T-helper 1 cell (primary cell): ENCODE measurements around the gene SLMAP.

Experiments used
- DNase-seq, 5 donors: peaks; one replicate each; pipeline ENCODE4 v3.0.0-alpha.2; 2012 to 2020

The SLMAP gene

DNA sequence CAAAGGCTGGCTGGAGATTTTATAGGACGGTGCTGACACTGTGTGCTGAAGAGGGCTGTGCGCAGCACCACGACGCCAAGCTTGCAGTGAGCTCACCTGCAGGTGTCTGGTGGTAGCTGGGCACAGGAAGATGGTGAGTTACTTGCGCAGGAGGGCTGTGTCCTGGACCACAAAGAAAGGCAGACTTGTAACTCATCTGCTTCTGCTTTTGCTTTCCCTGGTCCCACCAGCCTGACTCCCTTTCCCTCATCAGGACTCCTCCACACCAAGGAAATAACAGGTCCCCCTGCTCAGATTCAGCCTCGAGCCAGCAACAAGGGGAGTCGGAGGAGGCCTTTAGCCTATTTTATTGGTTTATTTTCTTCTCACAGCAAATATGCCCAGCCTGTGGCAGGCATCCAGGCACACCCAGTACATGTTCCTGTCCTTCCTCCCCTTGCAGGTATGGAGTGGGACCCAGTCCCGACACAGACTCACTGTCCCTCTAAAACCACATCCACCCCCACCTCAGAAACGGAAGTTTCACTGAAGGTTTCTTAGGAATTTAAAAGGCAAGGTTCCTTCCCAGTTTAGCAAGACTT lies 216.5 kb downstream of the SLMAP start:
- no peak for DNase-seq

DNA sequence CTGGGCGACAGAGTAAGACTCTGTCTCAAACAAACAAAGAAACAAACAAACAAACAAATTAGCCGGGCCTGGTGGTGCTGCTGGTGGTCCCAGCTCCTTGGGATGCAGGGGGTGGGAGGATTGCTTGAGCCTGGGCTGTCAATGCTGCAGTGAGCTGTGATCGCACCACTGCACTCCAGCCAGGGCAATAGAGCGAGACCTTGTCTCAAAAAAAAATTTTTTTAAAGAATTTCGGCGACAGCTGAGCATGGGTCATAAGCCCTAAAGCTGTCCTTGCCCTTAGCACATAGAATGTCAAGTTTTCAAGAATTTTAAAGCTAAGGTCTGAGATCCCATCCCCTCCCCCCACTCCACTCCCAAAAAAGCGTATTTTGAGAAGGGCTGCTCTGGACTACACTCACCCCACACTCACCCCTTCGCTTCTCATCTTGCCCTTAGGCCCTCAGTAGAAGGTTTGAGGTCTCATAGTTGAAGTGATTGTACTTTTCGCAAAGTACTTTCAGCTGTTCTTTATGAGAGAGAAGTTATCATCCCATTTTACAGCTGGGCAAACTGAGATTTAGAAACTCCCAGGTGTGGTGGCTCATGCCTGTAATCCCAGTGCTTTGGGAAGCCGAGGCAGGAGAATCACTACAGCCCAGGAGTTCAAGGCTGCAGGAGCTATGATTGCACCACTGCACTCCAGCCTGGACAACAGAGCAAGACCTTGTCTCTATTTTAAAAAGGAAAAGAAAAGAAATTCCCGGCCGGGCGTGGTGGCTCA lies 217.8 kb downstream of the SLMAP start:
- no peak for DNase-seq

DNA sequence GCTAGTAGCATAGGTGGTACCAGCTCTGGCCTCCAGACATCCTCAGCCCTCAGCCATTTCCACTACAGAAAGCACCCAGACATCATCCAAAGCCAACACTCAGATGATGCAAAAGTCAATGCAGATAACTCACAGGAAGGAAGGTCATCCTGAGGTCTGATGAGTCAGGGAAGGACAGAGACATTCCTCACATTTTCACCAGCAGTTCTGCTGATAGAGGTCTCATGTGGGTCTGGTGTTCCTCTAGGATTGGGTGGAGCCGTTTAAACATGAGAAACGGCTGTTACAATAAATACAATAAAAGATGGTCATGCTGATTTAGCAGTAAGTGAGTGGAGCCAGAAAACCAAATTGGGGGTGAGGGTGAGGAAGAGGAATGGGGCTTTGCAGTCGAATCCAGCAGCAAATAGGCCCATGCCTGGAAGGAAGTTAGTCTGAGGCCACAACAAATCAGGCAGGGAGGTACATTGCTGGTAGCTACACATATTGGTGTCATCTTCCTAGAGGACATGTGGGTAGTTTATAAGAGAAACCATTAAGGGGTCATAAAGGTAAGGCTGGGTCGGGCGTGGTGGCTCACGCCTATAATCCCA lies 218.8 kb downstream of the SLMAP start:
- DNase-seq, result no peak

DNA sequence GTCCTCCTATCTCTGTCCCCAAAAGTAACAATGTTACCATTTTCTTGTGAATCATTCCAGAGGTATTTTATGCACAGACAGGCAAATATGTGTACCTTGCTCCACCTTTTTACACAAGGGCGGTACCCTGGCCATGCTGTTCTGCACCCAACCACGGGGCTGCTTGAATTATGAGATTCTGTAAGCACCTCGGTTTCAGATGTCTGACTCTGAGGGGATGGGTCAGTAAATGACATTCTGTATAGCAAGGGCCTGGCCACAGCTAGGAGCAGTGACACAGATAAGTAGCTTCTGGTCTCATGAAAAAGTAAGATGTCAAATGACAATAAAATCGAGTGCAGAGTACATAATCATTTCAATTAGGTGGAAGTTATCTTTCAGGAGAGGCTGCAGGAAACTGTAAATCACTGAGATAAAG lies 221.7 kb downstream of the SLMAP start:
- no peak for DNase-seq

DNA sequence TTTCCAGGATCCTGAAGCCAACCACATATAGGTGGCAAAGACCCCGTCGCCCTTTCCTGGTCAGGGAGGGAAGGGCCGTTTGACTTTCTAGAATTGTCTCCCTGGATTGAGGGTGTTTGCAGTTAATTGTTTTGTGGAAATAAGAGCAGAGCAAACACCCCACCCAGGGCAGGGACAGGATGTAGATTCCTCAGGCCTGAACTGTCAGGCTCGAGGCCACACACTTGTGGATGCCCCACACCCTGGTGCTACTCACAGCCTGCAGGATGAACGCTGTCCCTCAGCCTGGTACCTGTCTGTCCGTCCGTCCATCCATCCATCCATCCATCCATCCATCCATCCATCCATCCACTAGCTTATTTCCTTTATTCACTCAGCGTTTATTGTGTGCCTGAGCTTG lies 222.2 kb downstream of the SLMAP start:
- no peak for DNase-seq
